ENCODE data around the gene GTF2E1. TPM values are rescaled to one million over a fixed set of nuclear protein-coding genes. Genes with fewer than 3 reads are reported as not detected.

The GTF2E1 gene
- total RNA-seq, 4 donors from 2014 or later = 7.0 to 16.9 (median 11.2) TPM

- TF ChIP-seq CTCF (IDR thresholded peaks at IDR 0.05) = no peak
- ATAC-seq (ENCODE audit: low FRiP score) (peak; percentile 29), DNase-seq (ENCODE audit: low spot score) (no peak)
Measured at GRCh38 chr3:120742849-120743365, 363 bp downstream of the GTF2E1 start.

DNA sequence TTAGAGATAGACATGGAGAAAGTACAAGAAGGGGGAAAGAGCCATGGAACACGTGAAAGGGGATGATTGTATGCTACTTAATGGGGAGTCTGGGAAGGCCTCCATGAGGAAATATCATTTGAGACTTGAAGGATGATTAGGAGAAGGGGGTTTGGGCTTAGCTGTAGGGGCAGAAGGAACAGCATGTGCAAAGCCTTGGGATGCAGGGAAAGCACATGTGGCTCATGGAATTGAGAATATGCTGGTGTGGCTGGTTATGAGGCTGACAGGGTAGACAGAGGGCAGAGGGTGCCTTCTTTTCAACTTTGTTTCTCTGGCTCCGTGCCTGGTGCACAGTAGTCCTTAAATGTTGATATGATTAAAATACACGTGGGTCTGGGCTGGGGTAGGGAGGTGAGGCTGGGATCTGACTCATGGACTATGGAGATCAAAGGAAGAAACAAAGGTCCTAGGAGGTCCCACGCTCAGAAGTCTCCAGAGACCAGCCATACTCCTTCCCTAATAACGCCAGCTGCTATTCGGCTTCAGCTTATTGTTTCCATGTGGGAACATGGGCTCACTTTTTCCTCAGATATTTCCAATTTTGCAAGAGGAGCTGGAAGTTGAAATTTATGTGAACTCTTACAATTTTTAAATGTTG, 1.1 kb downstream of the GTF2E1 start:
- TF ChIP-seq CTCF (IDR thresholded peaks at IDR 0.05) = no peak
- ATAC-seq (ENCODE audit: low FRiP score) (peak; percentile 19), DNase-seq (ENCODE audit: low spot score) (no peak)

DNA sequence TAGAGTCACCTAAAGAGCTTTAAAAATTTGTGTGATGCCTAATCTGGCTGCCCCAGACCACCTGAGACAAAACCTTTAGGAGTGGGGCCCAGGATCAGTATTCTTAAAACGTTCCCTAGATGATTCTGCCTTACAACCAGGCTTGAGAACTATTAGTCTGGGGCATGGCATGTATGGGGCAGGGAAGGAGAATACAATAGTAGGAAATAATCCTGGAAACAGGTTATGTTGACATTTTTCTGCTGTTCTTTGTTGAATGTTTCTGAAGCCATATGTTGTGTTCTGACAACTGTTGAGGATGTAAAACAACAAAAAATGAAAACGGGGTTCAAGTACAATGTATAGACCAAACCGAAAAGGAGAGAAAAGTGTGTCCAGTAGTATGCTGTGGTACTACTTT, 2.9 kb downstream of the GTF2E1 start:
- DNase-seq (ENCODE audit: low spot score) (no peak), ATAC-seq (ENCODE audit: low FRiP score) (no peak)
- TF ChIP-seq CTCF (IDR thresholded peaks at IDR 0.05) = no peak

DNA sequence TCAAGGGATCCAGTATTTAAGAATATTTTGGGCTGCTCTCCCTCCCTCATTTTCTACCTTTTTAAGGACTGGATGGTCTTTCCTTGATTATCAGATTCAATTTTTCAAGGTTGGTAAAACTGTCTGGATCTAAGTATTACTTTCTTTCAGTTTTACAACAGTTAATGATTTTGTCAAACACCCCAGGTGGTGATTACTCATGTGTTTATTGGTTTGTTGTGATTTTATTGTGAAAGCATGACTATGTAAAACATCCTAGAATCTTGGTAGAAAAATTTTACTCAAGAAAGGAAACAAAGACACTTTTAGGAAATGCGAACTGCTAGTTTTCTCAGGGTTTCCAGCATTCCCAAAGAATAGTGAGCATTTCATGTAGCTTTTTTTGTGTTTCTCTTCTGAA, 7.3 kb downstream of the GTF2E1 start:
- no peak for TF ChIP-seq CTCF (IDR thresholded peaks at IDR 0.05)
- no peak for ATAC-seq (ENCODE audit: low FRiP score)
- DNase-seq (ENCODE audit: low spot score) = no peak

DNA sequence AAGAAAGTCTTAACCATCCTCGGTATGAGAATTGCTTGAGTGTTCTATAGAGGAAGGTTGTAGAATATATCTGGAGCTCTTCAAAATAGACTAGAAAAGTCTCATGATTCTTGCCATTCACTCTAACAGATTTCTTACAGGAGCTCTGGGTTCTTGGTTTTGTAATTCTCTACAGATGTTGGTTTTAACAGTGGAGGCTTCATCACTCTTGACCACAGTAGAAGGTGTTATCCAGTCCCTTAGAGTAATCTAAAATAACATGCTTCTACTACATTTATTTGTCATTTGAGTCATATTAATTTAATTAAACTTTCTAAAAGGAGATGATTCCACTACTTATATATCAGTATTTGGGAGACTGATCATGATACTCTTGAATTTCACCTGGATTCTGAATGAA, 9.7 kb downstream of the GTF2E1 start:
- no peak for DNase-seq (ENCODE audit: low spot score)
- TF ChIP-seq CTCF (IDR thresholded peaks at IDR 0.05) = no peak
- no peak for ATAC-seq (ENCODE audit: low FRiP score)

- no peak for ATAC-seq (ENCODE audit: low FRiP score)
- no peak for TF ChIP-seq CTCF (IDR thresholded peaks at IDR 0.05)
- DNase-seq (ENCODE audit: low spot score) = no peak
Measured at GRCh38 chr3:120752865-120753264, 10.3 kb downstream of the GTF2E1 start.

DNA sequence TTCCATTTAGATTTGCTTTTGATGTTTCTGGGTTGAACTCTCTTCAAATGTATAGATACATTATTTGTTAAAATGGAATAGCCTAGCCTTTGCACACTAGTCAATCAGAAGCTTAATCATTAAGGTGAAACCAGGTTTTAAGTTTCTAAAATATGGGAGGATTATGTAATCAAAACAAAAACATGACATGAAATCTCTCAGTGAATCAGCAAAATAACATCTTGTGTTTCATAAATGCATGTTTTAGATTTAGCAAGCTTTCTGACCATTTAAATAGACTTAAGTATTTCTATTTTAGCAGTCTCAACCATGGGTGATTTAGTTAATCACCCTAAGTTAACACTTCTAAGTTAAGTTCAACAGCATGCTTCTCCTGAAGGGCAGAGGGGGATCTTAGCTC, 11.3 kb downstream of the GTF2E1 start:
- ATAC-seq (ENCODE audit: low FRiP score) = no peak
- DNase-seq (ENCODE audit: low spot score) = no peak
- no peak for TF ChIP-seq CTCF (IDR thresholded peaks at IDR 0.05)

All from omental fat pad (tissue), 4 donors.